Esophagus squamous epithelium (tissue), 4 donors: ENCODE data around the gene PQBP1.

ENCODE experiments used
- CTCF ChIP-seq, 6 experiments: fragments of 450-650 bp in 4 of 6; fragments of 200-600 bp in 2 of 6; sonication (generic) in 2 of 6; IDR thresholded peaks; one replicate each; pipeline ENCODE4 v1.5.1; 2016 to 2019; ENCODE audit warnings: antibody characterized with exemption in 6 of 6, mild to moderate bottlenecking in 4 of 6, moderate library complexity in 4 of 6
- POLR2A ChIP-seq, 4 donors: fragments of 450-650 bp; IDR thresholded peaks; one replicate each; pipeline ENCODE4 v1.6.1; 2017; ENCODE audit warnings: antibody characterized with exemption in 4 of 4, mild to moderate bottlenecking in 4 of 4, moderate library complexity in 3 of 4

DNA sequence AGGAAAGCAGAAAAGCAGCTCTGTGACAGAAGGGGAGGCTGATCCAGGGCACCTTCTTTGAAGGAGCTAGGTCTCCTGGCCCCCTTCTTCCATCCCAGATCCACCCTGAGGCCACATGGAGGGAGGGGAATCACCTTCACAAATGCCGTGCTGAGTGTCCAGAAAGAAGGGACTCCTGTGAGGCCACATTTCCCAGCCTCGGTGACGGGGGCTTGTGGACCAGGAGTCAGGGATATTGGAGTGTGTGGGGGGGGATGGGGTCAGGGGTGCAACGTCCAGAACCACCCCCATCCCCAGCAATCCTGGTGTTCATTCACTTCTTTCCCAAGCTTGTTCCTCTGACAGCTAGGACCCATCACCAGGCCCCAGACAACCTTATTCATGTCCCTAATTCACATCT lies 4.8 kb upstream of the PQBP1 start:
- TF ChIP-seq CTCF (IDR thresholded peaks at IDR 0.05) (no peak), POLR2A (IDR thresholded peaks at IDR 0.05) (no peak)
